ENCODE data around the gene LRP1.

DNA sequence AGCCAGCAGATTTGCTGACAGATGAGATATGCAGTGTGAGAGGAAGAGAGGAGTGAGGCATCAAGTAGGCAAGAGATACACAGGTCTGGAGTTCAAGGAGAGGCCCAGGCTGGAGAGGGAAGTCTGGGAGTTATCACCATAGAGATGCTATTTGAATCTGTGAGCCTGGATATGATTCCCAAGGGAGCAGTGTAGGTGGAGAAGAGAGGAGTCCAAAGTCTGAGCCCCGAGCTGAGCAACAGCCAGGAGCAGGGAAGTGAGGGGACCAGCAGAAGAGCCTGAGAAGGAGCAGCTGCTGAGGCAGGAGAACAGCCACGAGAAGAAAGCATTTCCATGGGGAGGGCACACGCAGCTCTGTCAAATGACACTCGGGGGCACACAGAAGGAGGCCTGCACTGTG is 68.2 kb downstream of the LRP1 start:
- TF ChIP-seq ZNF274 (IDR thresholded peaks at IDR 0.05; ENCODE audit: low read depth, low read length) (no peak), YY1 (IDR thresholded peaks at IDR 0.05; ENCODE audit: insufficient read depth, insufficient read length) (no peak), SUZ12 (IDR thresholded peaks at IDR 0.05; ENCODE audit: extremely low read depth, insufficient read depth, insufficient read length) (no peak)

Measured in NT2/D1 (cell line).